Right lobe of liver (tissue), 4 donors: ENCODE results near the gene SLC36A1.

Source experiments
- CTCF ChIP-seq, 4 donors: fragments of 200-600 bp in 3 of 4; fragments of 450-650 bp in 1 of 4; IDR thresholded peaks; one replicate each; pipeline versions ENCODE4 v1.5.1 to v1.8.0; 2016 to 2022; ENCODE audit warnings: antibody characterized with exemption in 4 of 4, mild to moderate bottlenecking in 2 of 4
- POLR2A ChIP-seq: fragments of 450-650 bp; IDR thresholded peaks from one replicate; pipeline ENCODE4 v1.6.1; 2017; ENCODE audit warnings: antibody characterized with exemption, mild to moderate bottlenecking
- donor health status: DM: no; HTN: no; CAD: no.
- donor health status: DM: no; HTN: no; CAD: no.
- donor health status: DM: no; HTN: yes; CAD: no.

DNA sequence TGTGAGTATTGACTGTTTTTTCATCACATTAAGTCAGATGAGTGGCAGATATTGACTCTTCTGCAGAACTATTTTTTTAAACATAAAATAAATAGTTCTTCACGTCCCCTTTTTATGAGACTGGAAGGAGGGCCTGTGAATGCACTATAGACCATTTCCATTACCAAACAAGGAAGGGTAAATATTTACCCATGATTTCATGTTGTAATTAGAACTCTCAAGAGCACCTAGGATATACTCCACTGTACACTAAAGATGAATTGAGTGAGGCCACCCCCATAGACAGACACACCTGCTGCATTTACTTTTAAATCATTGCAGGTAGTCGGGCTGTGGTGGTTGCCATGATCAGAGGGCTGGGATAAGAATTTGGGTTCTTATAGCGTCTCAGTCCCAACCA, 22.6 kb downstream of the SLC36A1 start:
- no peak for TF ChIP-seq POLR2A
- no peak for TF ChIP-seq CTCF (IDR thresholded peaks at IDR 0.05)
